ENCODE results near the gene GRIFIN.

- TF ChIP-seq CTCF (conservative IDR thresholded peaks at IDR 0.05), result no peak
- TF ChIP-seq ZFX (IDR thresholded peaks at IDR 0.05), result no peak
Observed at GRCh38 chr7:2507208-2507916, 31.2 kb upstream of the GRIFIN start.
